SU-DHL-6 (cell line): ENCODE results near the gene SPNS2.

Source experiments
- H2AFZ ChIP-seq: fragments of 200-600 bp; sonication (generic); 2 replicates; pipeline ENCODE4 v1.6.1; 2014; ENCODE audit warnings: low read depth, mild to moderate bottlenecking, moderate library complexity, mixed read lengths, antibody characterized with exemption, low read length; ENCODE audit not compliant: severe bottlenecking
- H3F3A ChIP-seq: fragments of 200-600 bp; shearing (Covaris generic); 2 replicates; pipeline ENCODE4 v1.6.0; 2016; ENCODE audit warnings: antibody characterized with exemption, mild to moderate bottlenecking; ENCODE audit not compliant: insufficient read depth
- H3K27ac ChIP-seq: fragments of 200-600 bp; sonication (generic); 2 replicates; pipeline ENCODE4 v1.5.1; 2016; ENCODE audit warnings: low read depth, mild to moderate bottlenecking, low read length, moderate library complexity, mixed read lengths
- H3K27me3 ChIP-seq: fragments of 200-600 bp; sonication (generic), shearing (Covaris generic); 2 replicates; pipeline ENCODE4 v1.6.0; 2014; ENCODE audit warnings: mild to moderate bottlenecking, low read length
- H3K36me3 ChIP-seq: fragments of 200-600 bp; sonication (generic); 2 replicates; pipeline ENCODE4 v1.6.1; 2014; ENCODE audit warnings: mild to moderate bottlenecking, low read length, mixed read lengths
- H3K4me2 ChIP-seq: fragments of 300-600, 200-600 bp; shearing (Covaris generic), sonication (generic); 2 replicates; pipeline ENCODE4 v1.6.0; 2014; ENCODE audit warnings: low read length, low read depth, mild to moderate bottlenecking; ENCODE audit not compliant: poor library complexity, severe bottlenecking
- H3K4me3 ChIP-seq: fragments of 200-600 bp; sonication (generic); 2 replicates; pipeline ENCODE4 v1.5.1; 2014; ENCODE audit warnings: antibody characterized with exemption, low read length, mild to moderate bottlenecking, mixed read lengths; ENCODE audit not compliant: insufficient read depth, poor library complexity, severe bottlenecking
- H3K79me2 ChIP-seq: fragments of 200-600 bp; sonication (generic); 2 replicates; pipeline ENCODE4 v1.6.1; 2014; ENCODE audit warnings: mild to moderate bottlenecking, low read length, moderate library complexity; ENCODE audit not compliant: insufficient read depth
- H3K9ac ChIP-seq: fragments of 200-600 bp; sonication (generic); 2 replicates; pipeline ENCODE4 v1.7.0; 2014; ENCODE audit warnings: mild to moderate bottlenecking, low read length
- H3K9me2 ChIP-seq: fragments of 200-600 bp; sonication (generic); replicated peaks from 2 replicates; pipeline ENCODE4 v1.6.1; 2014; ENCODE audit warnings: low read length; ENCODE audit not compliant: insufficient read depth
- H3K9me3 ChIP-seq: fragments of 200-600 bp; sonication (generic); 2 replicates; pipeline ENCODE4 v1.6.1; 2014; ENCODE audit warnings: low read length, mixed read lengths; ENCODE audit not compliant: insufficient read depth
- H4K20me1 ChIP-seq: fragments of 200-600 bp; sonication (generic); 2 replicates; pipeline ENCODE4 v1.6.1; 2014; ENCODE audit warnings: low read depth, mild to moderate bottlenecking, antibody characterized with exemption, low read length, moderate library complexity, mixed read lengths
- EZH2phosphoT487 ChIP-seq: fragments of 200-600 bp; sonication (generic), shearing (Covaris generic); conservative IDR thresholded peaks from 2 replicates; pipeline ENCODE4 v1.6.1; 2018; ENCODE audit warnings: mild to moderate bottlenecking, antibody characterized with exemption, low read length, moderate library complexity, mixed read lengths
- TF ChIP-seq, protein P1 (sequence below): fragments of 200-600 bp; sonication (generic); IDR thresholded peaks from one replicate; pipeline ENCODE4 v1.5.1; 2017; ENCODE audit warnings: antibody characterized with exemption, mild to moderate bottlenecking, low read length, moderate library complexity; ENCODE audit not compliant: insufficient read depth, poor library complexity, severe bottlenecking

The SPNS2 gene

DNA sequence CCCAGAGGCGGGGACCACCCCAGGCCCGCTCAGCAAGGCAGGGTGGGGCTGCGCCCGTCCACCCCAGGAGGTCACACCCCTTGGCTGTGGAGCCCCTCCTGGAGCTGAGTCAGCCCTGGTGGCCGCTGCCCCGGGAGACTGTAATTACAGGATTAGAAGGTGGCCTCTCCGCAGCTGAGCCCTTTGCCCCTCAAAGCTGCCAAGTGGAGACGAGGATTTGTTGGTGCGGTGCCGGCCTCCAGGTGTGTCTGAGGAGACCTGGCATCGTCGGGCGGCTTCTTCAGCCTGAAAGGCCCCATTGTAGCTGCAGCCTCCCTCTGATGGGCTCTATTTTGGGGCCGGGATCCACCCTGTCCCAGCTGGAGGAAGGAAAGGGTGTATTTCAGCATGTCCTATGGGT, 22.7 kb upstream of the SPNS2 start:
- Histone ChIP-seq H3F3A (no peaks in the 10 kb centered on the region), H3K9me3 (no peaks in the 10 kb centered on the region), H3K27me3 (no peaks in the 10 kb centered on the region), H3K36me3 (no peaks in the 10 kb centered on the region), H3K9ac (no peak overlapping the region), H2AFZ (no peak overlapping the region), H3K27ac (no peak overlapping the region), H3K79me2 (no peaks in the 10 kb centered on the region), H3K4me2 (no peak overlapping the region), H3K9me2 (no peaks in the 10 kb centered on the region), H3K4me3 (no peak overlapping the region), H4K20me1 (no peaks in the 10 kb centered on the region)
- no peak for TF ChIP-seq EZH2phosphoT487
- TF ChIP-seq, protein P1, sequence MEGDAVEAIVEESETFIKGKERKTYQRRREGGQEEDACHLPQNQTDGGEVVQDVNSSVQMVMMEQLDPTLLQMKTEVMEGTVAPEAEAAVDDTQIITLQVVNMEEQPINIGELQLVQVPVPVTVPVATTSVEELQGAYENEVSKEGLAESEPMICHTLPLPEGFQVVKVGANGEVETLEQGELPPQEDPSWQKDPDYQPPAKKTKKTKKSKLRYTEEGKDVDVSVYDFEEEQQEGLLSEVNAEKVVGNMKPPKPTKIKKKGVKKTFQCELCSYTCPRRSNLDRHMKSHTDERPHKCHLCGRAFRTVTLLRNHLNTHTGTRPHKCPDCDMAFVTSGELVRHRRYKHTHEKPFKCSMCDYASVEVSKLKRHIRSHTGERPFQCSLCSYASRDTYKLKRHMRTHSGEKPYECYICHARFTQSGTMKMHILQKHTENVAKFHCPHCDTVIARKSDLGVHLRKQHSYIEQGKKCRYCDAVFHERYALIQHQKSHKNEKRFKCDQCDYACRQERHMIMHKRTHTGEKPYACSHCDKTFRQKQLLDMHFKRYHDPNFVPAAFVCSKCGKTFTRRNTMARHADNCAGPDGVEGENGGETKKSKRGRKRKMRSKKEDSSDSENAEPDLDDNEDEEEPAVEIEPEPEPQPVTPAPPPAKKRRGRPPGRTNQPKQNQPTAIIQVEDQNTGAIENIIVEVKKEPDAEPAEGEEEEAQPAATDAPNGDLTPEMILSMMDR = no peak

DNA sequence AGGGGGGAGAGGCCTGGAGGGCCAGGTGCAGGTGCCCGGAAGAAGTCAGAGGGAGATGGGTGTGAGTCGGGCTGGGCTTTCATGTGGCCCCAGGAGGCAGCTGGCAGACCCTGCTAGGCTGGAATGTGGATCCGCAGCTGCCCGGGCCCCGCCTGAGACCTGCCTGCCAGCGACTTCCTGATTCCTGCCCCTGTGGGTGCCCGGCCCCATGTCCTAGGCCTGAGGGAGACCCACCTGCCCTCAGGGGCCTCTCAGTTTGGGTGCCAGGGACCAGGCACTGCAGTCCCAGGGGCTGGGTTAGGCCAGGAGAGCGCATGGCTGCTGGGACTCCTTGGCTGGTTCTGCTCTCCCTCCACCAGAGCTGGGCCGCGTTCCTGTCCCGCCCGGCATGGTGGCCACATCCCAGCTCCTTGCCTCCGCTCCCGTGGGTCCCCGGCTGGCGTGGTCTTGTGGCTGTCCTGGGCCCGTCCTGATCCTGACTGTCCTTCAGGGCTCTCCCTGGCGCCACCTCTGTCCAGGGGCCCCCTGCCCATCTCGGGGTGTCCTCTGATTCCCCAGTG, 22.1 kb upstream of the SPNS2 start:
- Histone ChIP-seq H3K36me3 (no peaks in the 10 kb centered on the region), H3K9me2 (no peaks in the 10 kb centered on the region), H4K20me1 (no peaks in the 10 kb centered on the region), H2AFZ (no peak overlapping the region), H3K9ac (no peak overlapping the region), H3K79me2 (no peaks in the 10 kb centered on the region), H3F3A (no peaks in the 10 kb centered on the region), H3K27ac (no peak overlapping the region), H3K4me3 (no peak overlapping the region), H3K27me3 (no peaks in the 10 kb centered on the region), H3K9me3 (no peaks in the 10 kb centered on the region), H3K4me2 (no peak overlapping the region)
- TF ChIP-seq EZH2phosphoT487 = no peak
- TF ChIP-seq, protein P1 = no peak

DNA sequence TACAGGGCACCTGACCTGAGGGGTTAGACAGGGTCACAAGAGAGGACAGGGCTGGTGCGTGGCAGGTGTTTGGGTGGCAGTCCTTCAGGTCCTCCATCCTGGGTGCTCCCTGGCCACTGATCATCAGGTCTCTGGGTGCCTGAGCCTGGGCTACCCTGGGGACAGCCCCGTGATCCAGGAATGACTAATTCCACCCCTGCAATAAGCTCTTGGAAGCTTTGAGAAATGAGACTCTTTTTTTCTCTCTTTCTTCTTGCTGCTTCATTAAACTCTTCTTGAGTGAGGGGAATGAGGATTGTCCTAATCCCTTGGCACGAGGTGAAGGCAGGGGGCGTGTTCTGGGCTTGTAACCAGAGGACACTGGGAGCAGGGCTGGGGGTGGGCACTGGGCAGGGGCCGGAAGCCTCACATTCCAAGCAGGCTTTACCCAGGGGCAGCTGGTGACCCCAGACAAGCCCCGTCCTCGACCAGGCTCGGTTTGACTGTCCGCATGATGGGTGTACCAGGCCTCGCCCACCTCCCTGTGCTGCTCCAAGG, 21.4 kb upstream of the SPNS2 start:
- no peaks in the 10 kb centered on the region for H3F3A ChIP-seq
- no peak overlapping the region for H3K9ac ChIP-seq
- no peaks in the 10 kb centered on the region for H3K79me2 ChIP-seq
- TF ChIP-seq, protein P1 = no peak
- no peak for TF ChIP-seq EZH2phosphoT487
- no peaks in the 10 kb centered on the region for H3K36me3 ChIP-seq
- H3K4me3 ChIP-seq = no peak overlapping the region
- no peaks in the 10 kb centered on the region for H3K9me3 ChIP-seq
- H3K9me2 ChIP-seq = no peaks in the 10 kb centered on the region
- no peaks in the 10 kb centered on the region for H4K20me1 ChIP-seq
- no peak overlapping the region for H3K4me2 ChIP-seq
- H3K27ac ChIP-seq = no peak overlapping the region
- H3K27me3 ChIP-seq = no peaks in the 10 kb centered on the region
- H2AFZ ChIP-seq = no peak overlapping the region
